Hypothalamus (tissue), 51 donors: ENCODE results near the gene TENM4.
"Not testable (repeated sequence)": the region's sequence is repeated elsewhere in the genome, so short reads cannot be mapped to it uniquely, and the experiment has no call there.

Experiments
- DNase-seq, 51 donors: peaks; one replicate each; lab custom pipeline; 2025; lab: John Stamatoyannopoulos, UW

Gene TENM4

DNA sequence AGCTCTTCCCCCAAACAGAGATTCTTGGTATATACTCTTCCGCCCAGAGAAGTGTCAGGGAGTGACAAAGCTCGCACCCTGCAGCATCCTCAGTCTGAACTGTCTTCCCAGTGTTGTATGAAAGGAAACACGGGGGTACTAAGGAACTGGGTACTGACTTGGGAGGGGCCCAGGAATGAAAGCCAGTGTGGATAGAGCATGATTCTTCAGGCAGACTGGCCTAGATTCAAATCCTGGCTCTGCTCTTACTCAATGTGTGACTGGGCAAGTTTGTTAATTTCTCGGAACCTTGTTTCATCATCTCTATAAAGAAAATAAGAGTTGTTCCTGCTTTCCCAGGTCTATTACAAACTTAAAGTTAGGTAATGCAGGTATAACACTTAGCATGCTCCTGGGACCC lies 600.2 kb downstream of the TENM4 start:
- no peak for DNase-seq

DNA sequence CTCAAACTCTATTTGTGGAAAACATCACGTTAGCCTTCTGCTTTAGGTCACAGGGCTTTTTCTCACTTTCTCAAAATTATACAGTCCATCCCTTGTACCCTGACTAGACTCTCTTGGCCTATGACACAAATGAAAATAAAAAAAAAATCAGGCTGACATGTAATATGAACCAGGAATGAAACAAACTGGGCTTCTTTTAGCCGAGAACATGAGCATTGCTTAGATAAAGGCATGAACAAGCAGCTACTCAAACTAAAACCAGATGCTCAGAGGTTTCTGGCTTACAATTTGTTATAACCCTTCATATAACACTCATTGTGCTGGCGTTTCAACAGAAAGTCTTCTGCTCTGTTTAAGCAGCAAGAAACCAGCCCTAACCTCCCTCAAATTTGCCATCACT lies 600.6 kb downstream of the TENM4 start:
- DNase-seq, result no peak

DNA sequence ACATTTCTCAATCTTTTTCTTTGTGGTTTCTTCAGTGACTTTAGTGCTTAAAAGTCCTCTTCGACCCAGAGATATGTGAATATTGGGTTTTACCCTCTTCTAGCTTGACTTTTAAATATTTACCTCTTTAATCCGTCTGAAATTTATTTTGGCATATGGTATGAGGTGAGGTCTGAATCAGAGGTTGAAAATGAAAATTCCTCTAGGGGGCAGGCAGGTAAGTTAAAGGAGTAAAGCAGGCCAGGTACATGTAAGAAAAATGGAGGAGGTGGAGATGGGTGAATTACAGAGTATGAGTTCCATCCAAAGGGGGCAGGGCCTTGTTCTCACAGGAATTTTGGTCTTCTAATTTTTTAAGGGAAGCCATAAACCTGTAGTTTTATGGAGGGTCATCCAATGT lies 602.4 kb downstream of the TENM4 start:
- no peak for DNase-seq

DNA sequence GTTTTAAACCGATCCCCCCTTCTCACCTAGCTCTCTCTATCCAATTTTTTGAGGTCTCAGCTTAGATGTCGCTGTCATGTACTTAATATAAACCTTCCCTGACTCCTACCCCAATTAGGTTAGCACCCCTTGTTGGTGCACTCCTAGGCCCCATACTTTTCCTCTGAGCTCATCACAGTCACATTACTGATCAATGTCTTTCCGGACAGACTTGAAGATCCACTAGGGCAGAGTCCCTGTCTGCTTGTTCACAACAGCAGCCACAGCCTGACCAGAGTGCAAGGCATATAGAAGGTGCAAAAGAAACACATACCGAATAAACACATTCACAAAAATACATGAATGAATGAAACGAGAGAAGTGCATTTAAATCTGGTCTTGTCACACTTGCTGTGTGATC lies 605.2 kb downstream of the TENM4 start:
- DNase-seq, result no peak

DNA sequence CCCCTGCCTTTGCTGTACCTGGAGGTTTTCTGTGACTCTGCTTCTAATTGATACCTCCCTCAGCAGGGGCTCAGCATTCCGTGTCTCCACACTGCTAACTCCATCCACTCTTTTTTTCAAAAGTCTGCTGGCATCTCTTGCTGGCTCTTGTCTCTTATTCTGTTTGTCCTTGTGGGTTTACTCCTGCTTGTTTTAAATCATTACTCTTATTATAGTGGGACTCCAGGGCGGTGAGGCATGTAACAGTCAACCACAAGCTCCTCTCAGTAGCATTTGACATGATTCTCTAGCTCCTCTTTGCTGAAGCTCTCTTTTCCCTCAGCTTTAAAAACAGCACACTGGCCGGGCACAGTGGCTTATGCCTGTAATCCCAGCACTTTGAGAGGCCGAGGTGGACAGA lies 605.9 kb downstream of the TENM4 start:
- no peak for DNase-seq

DNA sequence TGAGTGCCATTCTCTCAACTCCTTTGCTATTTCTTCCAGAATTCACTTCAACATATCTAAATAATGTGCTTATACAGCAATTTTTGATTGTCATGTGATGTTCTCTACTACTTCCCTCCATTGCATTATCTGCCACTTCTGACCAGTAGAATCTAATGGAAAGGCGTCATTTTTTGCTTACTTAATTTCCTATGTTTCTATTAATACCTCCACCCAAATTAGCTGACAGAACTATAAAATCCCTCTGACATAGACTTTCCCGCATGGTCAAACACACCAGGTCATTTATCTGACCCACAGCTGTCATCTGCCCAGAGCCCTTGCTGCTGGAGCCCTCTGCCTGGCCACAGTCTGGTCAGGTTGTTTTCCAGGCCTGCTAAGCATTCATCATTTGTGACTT lies 607.6 kb downstream of the TENM4 start:
- no peak for DNase-seq

DNA sequence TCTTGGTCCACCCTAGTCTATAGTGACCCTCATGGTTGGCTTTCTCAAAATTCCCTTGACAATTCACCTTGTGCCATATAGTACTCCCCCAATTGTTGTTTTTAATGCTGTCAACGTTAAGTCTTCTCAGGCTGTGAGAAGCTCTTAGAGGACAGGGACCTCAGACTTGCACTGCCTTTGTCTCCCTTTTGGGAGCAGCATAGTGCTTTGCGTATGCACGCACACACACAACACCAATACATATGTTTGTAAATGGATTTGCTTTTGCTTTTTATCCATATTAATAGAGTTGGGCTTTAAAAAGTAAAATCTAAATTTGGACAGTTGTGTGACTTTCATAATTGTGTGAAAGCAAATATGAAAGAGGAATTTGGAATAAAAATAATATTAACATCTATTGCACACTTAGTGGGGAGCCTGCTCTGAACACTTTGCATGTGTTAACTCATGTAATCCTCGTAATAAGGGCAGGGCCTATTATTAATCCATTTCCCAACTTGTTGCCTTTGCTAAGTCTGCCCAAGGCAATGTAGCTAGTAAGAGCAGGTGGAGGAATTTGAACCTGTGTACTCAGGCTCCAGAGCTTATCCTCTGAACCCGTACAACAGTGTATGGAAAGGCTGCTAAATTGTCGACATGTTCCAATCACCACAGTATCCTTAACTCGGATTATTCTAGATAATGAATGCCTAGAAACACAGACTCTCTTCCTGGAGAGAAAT lies 608.4 kb downstream of the TENM4 start:
- peak in 3 of 51 donors; percentile 7 to 19 (median 9) for DNase-seq

DNA sequence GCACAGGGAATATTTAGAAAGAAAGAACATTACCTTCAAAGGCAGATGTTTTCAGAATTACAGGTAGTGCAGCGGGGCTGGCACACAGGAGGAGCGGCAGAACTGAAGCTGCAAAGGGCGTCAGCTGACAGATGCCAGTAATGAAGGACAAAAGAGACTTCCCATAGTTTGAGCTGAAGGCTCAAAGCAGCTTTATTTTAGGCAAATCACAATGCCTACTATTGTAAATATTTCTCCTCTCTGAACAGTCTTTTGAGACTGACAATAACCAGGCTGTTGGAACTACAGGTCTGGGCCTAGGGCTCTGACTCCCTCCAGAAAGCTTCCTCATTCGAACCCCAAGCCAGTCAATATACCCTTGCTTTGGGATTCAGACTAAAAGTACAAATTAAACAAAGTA lies 609.3 kb downstream of the TENM4 start:
- DNase-seq, result no peak

DNA sequence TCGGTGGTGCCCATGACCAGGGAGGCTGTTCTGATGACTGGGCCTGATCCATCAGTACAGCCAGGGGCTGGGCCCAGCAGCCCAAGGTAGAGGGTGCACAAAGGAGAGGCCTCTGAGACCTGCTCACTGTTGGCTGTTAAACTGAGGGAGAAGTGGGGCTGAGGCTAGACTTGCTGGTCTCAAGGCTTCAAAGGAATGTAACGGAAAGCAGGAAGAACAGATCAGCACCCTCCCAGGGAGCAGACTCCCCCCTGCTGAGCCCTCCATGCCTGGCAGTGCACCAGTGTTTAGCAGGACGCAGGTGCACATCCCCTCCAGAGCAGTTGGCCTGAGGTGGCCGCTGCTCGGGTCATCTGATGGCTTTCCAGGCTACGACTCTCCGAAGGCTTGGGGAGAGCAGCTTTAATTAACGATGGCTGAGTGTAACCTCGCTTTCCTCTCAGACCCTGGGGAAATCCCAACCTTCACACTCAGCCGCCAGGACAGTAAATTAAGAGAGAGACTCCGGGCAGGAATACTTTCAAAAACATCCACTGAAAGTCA lies 610.5 kb downstream of the TENM4 start:
- no peak for DNase-seq

DNA sequence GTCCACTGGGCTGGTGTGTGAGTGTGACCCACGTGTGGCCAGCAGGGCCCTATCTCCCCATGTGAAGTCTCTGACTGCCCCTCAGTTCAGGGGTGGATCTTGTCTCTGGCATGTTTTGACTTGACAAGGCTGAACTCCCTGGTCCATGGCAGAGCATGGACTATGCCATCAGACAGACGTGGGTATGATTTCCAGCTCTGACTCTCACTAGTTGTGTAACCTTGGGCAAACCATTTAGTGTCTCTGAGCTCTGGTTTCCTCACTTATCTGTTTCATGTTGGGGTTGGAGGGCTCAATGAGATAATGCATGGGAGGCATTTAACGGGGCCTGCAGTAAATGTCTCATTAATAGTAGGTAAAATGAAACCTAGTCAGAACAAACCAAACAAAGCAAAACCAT lies 611.7 kb downstream of the TENM4 start:
- DNase-seq, result no peak

DNA sequence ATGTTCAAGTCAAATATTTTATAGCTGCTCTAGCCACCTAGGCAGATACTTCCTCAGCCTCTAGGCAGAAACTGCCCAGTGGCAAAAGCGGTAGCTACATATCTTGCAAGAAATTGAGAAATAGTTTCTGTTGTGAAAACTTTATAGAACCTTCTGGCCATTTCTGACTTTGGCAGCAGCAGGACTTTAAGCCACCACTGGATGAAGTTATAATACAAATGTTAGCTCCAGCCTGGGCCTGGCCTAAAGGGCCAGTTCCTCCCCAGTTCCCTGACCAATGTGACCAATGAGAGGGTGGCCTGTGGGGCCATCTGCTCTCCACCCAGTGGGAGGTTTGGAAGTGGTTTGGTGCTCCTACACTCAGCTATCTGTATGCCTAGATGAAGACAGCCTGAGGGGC lies 612.2 kb downstream of the TENM4 start:
- no peak for DNase-seq

DNA sequence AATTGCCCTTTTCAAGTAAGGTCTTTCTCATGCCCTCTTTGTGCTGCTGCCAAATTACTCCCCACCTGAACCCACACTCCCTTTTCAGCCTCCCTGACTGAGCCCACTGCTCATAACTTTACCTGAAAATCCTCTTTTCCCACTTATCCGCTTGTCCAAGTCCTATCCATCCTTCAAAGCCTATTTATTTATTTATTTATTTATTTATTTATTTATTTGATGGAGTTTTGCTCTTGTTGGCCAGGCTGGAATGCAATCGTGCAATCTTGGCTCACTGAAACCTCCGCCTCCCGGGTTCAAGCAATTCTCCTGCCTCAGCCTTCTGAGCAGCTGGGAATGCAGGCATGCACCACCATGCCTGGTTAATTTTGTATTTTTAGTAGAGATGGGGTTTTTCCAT lies 613.5 kb downstream of the TENM4 start:
- DNase-seq, result not testable (repeated sequence)

DNA sequence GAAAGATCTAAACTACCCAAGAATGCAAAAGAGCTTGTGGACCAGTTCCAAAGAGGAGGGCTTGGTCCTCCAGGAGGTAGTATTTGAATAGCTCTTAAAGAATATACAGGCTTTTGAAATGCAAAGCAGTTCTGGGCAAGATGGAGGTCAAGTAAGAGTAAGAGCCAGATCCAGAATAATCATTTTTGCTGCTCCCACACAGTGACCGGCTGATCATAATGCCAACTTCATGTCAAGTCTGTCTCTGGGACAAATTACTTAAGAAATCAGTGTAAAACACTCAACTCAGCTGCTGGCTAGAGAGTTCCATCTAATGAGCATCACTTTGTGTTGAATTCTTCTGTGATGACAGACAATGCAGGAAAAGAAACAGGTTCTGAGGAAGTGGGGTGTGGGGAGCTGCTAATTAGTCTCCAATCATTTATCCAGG lies 615.2 kb downstream of the TENM4 start:
- DNase-seq, result no peak

DNA sequence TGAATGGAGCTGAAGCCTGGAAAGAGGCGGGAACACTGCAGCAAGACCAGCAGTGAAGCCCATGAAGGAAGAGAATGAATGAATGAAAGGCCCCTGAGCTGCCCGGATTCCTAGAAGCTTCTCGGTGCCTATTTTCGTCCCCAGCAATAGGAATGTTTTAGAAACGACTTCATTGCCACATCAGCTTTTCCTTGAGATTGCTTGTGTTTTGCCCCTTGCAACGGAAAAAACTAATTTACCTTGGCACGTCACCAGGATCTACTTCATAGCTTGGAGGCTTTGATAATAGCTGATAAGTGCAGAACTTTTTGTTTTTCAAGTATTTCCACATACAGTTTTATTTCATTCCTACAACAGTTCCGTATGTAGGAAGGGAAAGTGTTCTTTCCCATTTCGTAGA lies 617.2 kb downstream of the TENM4 start:
- DNase-seq, result no peak

DNA sequence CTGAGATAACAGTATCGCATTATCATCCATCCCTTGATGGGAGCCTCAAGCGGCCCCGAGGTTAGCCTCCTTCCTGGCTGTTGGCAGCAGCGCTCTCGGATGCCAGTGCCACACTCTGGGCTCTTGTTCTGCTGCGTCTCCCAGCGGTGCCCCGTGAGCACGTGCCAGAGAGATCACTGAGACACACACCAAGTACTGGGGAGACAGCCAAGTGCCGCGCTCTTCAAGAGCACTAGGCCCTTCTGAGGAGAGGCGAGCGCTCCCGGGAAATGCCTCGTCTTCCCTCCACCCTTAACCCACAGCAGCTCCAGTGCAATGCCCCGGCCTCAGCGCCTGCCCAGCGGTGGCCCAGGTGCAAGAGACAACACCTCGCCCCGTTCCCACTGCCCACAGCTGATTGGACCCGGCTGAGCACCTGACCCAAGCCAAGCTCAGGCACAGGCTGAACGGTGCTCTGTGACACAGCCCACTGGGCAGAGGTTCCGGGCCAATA lies 617.9 kb downstream of the TENM4 start:
- DNase-seq, result peak in 4 of 51 donors; percentile 15 to 47 (median 18)

DNA sequence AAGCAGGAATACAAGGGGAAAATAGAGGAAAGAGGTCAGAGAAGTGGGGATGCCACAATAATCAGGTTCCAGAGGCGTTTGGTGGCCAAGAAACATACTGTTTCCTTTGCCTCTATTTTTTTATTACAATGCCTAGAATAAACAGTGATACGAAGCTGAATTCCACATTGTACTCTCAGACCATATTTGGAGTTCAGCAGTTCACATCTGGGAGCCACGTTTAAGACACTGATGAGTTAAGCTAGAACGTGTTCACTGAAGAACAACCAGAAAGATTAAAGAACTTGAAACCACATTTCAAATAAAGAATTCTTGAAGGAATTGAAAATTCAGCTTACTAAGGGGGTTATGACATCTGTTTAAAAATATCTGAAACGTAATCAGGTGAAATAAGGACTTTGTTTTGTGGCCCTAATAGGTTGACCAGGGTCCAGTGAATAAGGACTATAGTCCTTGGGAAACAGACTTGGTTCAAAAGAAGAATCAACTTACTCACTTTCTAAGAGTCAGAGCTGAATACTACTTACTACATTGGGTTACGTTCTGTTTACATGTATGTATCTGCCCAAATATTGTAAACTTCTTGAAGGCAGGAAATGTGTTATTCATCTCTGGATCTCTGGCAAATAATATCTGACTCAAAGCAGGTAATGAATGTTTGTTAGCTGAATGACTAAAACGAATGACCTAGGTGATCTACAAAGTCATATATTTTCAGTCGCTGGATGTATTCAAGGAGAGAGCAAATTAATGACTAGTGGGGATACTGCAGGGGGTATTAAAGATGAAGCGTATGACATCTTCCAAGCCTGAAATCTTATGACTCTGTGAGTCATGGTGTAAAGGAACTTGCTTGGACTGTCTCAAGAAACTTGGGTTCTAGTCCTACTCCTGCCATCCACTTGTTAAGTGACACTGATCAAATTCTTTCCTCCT lies 619.2 kb downstream of the TENM4 start:
- no peak for DNase-seq

DNA sequence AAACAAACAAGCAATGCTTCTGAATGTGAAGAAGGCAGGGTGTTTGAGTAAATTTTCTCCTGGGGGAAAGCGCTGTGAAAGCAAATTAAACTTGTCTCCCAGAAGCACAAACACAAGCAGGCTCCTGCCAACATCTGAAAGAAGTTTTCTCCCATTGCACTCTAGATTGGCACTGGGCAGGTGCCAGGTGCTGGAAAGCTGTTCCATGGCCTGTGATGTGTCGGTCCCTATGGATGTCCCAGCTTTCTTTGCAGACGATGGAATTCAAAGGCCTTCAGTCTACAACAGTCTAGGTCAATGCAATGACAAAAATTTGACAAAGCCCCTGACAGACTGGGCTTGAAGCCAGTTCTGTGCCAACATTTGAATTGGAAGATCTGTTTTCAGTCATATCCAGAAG lies 620.1 kb downstream of the TENM4 start:
- DNase-seq, result peak in 4 of 51 donors; percentile 9 to 28 (median 18)

DNA sequence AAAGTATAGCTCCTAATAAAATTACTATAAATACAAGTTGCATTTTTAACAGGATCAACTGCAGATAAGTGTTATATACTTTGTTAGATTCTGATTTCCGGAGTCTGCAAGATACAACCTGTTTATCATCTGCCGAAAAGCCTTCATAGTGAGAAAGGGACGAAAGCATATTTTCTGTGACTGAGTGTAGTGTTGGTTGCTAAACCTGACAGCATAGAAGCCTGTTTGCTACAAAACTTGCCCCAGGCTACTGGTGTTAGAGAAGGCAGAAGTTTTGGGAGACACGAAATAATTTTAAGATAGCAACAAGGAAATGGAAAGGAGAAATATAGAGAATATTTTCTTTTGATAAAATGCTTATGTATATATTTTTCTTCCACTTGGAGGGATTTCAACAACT lies 622.6 kb downstream of the TENM4 start:
- DNase-seq, result no peak

DNA sequence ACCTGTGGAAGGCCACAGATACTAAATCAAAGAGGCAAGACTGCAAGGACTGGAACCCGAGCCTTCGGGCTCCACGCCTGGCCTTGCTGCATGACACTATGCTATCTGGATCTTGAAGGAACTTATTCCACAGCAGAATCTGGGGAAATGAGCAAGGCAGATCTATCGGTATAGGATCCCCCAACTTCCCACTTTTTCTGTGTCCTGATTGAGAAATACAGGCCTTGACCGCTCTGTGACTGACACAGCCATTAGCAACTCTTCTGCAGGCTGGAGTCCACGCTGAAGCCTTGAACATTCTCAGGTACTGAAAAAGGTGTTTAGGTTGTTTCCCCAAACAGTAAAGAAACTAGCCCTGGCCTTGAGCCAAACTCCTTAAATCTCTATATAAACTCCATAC lies 625.0 kb downstream of the TENM4 start:
- DNase-seq, result no peak

DNA sequence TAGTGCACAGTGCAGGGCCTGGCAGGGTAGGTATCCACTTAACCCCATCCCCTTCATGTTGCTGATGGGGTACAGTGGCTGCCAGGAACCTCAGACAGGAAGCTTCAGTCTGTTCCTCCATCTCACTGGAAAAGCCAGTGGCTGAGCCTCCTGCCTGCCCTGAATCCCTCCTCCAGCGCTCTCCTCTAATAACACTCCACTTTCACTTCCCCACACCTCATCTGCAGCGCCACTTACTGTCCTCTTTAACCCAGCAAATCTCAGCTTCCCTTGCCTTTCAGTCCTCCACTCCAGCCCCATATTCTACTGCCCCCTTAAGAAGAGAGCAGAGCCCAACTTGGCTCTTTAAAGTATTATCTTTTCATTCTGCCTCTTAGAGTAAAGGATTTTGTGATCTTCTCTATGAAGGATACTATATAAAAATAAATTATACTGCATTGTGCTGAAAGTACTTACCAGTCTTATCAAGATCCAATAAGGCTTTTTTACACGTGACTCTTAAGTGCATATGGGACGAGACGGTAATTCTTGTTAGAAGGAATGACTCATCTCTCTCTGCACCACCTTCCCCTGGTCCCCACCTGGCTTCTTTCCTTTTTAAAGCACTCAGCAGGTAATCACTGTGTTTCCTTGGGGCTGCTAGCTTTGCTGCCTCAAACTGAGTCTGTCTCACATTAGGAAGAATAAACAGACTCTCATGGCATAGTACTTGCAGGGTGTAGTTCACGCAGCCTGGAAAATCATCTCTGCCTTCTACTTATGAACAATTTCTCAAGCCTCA lies 628.1 kb downstream of the TENM4 start:
- DNase-seq, result peak in 1 of 51 donors; percentile 28

DNA sequence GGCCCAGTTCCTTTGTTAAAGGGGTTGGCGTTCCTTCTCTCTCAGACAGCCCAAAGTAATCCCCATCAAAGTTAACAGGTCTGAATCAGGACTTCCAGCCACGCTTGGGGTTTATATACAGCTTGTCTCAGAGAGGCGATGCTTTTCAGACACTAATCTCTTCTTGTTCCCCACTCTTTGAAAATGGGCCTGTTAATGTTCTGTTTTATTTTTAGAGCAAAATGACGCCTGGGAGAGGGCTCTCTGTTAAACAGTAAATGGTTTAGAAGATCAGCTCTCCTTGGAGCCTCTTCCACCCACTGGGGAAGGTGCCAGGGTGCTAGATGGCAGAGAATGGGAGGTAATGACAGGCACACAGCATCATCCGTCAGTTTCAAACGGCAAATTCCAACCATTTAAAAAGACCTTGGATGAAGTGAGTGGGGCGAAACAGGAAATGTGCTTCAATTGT lies 630.2 kb downstream of the TENM4 start:
- peak in 1 of 51 donors; percentile 26 for DNase-seq
